OCI-LY3 (cell line): ENCODE measurements around the gene LAMC3.
"Not testable (repeated sequence)": the region's sequence is repeated elsewhere in the genome, so short reads cannot be mapped to it uniquely, and the experiment has no call there.

ENCODE experiments used
- CTCF ChIP-seq: fragments of 200-600, 300-600 bp; sonication (generic); IDR thresholded peaks from 2 replicates; pipeline ENCODE4 v1.5.1; 2014; ENCODE audit warnings: antibody characterized with exemption, low read length, low read depth
- EZH2phosphoT487 ChIP-seq: fragments of 200-600 bp; shearing (Covaris generic); IDR thresholded peaks from 2 replicates; pipeline ENCODE4 v1.6.1; 2018; ENCODE audit warnings: antibody characterized with exemption, mixed run types, low read depth

DNA sequence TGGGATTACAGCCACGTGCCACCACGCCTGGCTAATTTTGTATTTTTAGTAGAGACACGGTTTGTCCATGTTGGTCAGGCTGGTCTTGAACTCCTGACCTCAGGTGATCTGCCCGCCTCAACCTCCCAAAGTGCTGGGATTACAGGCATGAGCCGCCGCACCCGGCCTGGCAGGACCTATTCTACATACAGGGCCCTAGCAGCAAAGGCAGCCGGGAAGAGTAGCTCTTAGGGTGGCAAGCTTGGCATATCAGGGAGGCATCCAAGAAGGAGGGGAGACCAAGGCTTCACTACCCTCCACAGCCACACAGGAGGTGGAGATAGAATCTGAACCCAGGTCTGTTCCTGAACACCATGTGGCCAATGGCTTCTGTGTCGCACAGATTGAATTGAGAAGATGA lies 8.4 kb upstream of the LAMC3 start:
- not testable (repeated sequence) for TF ChIP-seq CTCF, EZH2phosphoT487
